Activated CD4-positive, alpha-beta T cell treated with anti-CD3 and anti-CD28 coated beads for 36 hours (primary cell): ENCODE results near the gene MST1. TPM values are rescaled to one million over a fixed set of nuclear protein-coding genes. Genes with fewer than 3 reads are reported as not detected.
A peak's percentile ranks its signal among the peaks of the same experiment; 100 is the strongest.
"Not testable (repeated sequence)": the region's sequence is repeated elsewhere in the genome, so short reads cannot be mapped to it uniquely, and the experiment has no call there.

ENCODE experiments used
- ATAC-seq: fragments of 200-7000 bp; cut with Tn5 transposase; one replicate; pipeline ENCODE4 v1.10.0; 2021; ENCODE audit warnings: mild to moderate bottlenecking, moderate library complexity
- CTCF ChIA-PET: fragments of 350-600 bp; sonication (Branson Sonifier 250); formaldehyde crosslinking; loops from one replicate; lab custom pipeline; 2021; ENCODE audit warnings: antibody characterized with exemption; lab: Charles Lee
- POLR2A ChIA-PET: fragments of 350-600 bp; sonication (Branson Sonifier 250); formaldehyde crosslinking; loops from one replicate; lab custom pipeline; 2021; ENCODE audit warnings: antibody characterized with exemption, inconsistent platforms; lab: Charles Lee
- DNase-seq: peaks from one replicate; pipeline ENCODE4 v3.0.0-alpha.2; 2020
- H3K27ac Mint-ChIP-seq: one replicate; pipeline ENCODE4 v1.8.0; 2021; ENCODE audit warnings: mixed read lengths
- H3K27me3 Mint-ChIP-seq: one replicate; pipeline ENCODE4 v1.8.0; 2021; ENCODE audit warnings: mixed read lengths
- H3K36me3 Mint-ChIP-seq: one replicate; pipeline ENCODE4 v1.8.0; 2021; ENCODE audit warnings: low read depth, mixed read lengths
- H3K4me1 Mint-ChIP-seq: one replicate; pipeline ENCODE4 v1.8.0; 2021; ENCODE audit warnings: mixed read lengths
- H3K4me3 Mint-ChIP-seq: one replicate; pipeline ENCODE4 v1.8.0; 2021; ENCODE audit warnings: mild to moderate bottlenecking, moderate library complexity, mixed read lengths
- H3K9me3 Mint-ChIP-seq: one replicate; pipeline ENCODE4 v1.8.0; 2021; ENCODE audit warnings: low read depth, mixed read lengths
- intact Hi-C, 2 experiments: fragments of 100-400 bp; cut with DNase I in 1 of 2; cut with micrococcal nuclease in 1 of 2; formaldehyde crosslinking; loops; one replicate each; pipeline versions ENCODE4 v1.14.2 to v1.15.1; 2022 to 2024; cut with DNase I, micrococcal nuclease
- total RNA-seq, 2 experiments: library from RNA; stranded (reverse); gene quantifications; one replicate each; pipeline ENCODE4 v1.2.3, GENCODE V29; 2021

The MST1 gene
- total RNA-seq, 2 experiments from 2014 or later, result 8.7 to 9.7 TPM

- POLR2A ChIA-PET, H3K27ac Mint-ChIP-seq, H3K27me3 Mint-ChIP-seq, DNase-seq, H3K4me3 Mint-ChIP-seq, H3K9me3 Mint-ChIP-seq, ATAC-seq, CTCF ChIA-PET: not testable (repeated sequence)
- Mint-ChIP-seq H3K4me1 (peaks cover 30% of the 10 kb centered on the region), H3K36me3 (peaks cover 12% of the 10 kb centered on the region)
- intact Hi-C loops, result loop anchor here in 1 of 2 experiments (5.0 kb wide), 1 partner anchor 670 kb away; the partner anchor contains the start of gene TMEM115
Observed at GRCh38 chr3:49687424-49687795, 1.9 kb downstream of the MST1 start.

GRCh38 chr3:49686769-49687423 lies 2.4 kb downstream of the MST1 start:
- H3K36me3 Mint-ChIP-seq, result peaks cover 12% of the 10 kb centered on the region
- H3K9me3 Mint-ChIP-seq, CTCF ChIA-PET, H3K27me3 Mint-ChIP-seq, POLR2A ChIA-PET, H3K27ac Mint-ChIP-seq: not testable (repeated sequence)
- H3K4me3 Mint-ChIP-seq, result peak overlapping the region; percentile 43
- intact Hi-C loops, result loop anchor here in 1 of 2 experiments (5.0 kb wide), 1 partner anchor 670 kb away; the partner anchor contains the start of gene TMEM115
- DNase-seq (peak; percentile 67), ATAC-seq (peak; percentile 39)
- H3K4me1 Mint-ChIP-seq, result peaks cover 30% of the 10 kb centered on the region

DNA sequence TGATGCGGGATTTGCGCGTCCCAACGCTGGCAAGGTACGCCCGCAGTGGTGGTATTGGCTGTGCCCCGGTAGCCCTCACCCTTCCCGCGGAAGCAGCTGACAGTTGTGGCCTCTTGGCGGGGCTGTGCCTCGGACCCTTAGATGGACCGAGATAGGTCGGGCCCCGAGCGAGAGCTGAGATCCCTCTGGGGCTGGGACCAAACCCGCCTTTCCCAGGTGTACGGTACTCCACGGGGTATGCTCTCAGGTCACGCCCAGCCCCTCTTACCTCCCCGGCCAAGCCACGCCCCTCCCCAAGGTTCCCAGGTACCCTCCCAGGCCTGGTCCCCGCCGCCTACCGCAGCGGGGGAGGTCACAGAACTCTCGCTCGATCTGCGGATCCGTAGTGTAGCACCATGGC lies 2.9 kb downstream of the MST1 start:
- H3K9me3 Mint-ChIP-seq, POLR2A ChIA-PET, H3K27ac Mint-ChIP-seq, CTCF ChIA-PET, H3K27me3 Mint-ChIP-seq: not testable (repeated sequence)
- intact Hi-C loops, result loop anchor here in 1 of 2 experiments (5.0 kb wide), 1 partner anchor 671 kb away; the partner anchor contains the start of gene TMEM115
- ATAC-seq (peak; percentile 5), DNase-seq (peak; percentile 49)
- Mint-ChIP-seq H3K4me3 (peak overlapping the region; percentile 43), H3K4me1 (peaks cover 27% of the 10 kb centered on the region), H3K36me3 (peaks cover 12% of the 10 kb centered on the region)

DNA sequence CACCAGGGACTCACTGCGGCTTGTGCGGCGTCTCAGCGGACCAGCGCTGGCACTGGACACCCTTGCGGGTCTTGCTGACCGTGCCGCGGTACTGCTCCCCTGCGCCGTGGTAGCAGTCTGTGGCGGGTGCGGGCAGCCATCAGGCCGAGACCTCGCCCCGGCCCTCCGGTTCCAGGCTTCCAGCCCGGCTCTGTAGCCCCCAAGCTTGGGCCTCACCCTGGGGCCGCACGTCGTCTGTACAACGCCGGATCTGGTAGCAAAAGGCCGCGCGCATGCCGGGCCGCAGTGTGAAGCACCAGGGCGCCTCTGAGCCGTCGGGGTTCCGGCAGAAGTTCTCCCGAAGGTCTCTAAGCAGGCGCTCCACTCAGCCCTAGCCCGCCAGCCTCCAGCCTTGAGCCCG lies 3.4 kb downstream of the MST1 start:
- H3K27ac Mint-ChIP-seq, CTCF ChIA-PET, H3K27me3 Mint-ChIP-seq, H3K4me3 Mint-ChIP-seq, POLR2A ChIA-PET, H3K9me3 Mint-ChIP-seq: not testable (repeated sequence)
- peaks cover 22% of the 10 kb centered on the region for H3K4me1 Mint-ChIP-seq
- intact Hi-C loops, result loop anchor here in 1 of 2 experiments (5.0 kb wide), 1 partner anchor 671 kb away; the partner anchor contains the start of gene TMEM115
- DNase-seq (peak; percentile 35), ATAC-seq (peak; percentile 4)
- peaks cover 12% of the 10 kb centered on the region for H3K36me3 Mint-ChIP-seq

DNA sequence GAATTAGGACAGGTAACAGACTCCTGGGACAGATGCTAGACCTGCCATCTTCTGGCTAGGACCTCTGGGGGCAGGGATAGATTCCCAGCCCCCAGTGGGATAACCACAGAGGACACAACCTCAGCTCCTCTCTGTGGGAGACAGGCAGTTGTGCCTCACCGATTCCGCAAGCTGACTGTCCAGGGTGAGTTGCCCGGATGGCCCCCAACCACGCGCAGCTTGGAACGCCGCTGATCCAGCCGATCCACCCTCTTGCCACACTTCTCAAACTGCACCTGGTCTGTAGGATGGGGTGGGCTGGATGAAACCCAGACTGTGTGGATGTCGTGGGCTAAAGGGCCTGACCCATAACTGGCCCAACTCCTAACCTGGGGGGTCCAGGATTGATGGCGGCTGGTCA lies 4.2 kb downstream of the MST1 start:
- DNase-seq, ATAC-seq, H3K4me3 Mint-ChIP-seq, CTCF ChIA-PET, H3K27me3 Mint-ChIP-seq, H3K9me3 Mint-ChIP-seq, POLR2A ChIA-PET, H3K27ac Mint-ChIP-seq: not testable (repeated sequence)
- intact Hi-C loops, result loop anchor here in 1 of 2 experiments (5.0 kb wide), 1 partner anchor 672 kb away; the partner anchor contains the start of gene TMEM115
- Mint-ChIP-seq H3K36me3 (peaks cover 14% of the 10 kb centered on the region), H3K4me1 (peaks cover 16% of the 10 kb centered on the region)

GRCh38 chr3:49684453-49684852 lies 4.8 kb downstream of the MST1 start:
- DNase-seq, POLR2A ChIA-PET, H3K4me3 Mint-ChIP-seq: not testable (repeated sequence)

DNA sequence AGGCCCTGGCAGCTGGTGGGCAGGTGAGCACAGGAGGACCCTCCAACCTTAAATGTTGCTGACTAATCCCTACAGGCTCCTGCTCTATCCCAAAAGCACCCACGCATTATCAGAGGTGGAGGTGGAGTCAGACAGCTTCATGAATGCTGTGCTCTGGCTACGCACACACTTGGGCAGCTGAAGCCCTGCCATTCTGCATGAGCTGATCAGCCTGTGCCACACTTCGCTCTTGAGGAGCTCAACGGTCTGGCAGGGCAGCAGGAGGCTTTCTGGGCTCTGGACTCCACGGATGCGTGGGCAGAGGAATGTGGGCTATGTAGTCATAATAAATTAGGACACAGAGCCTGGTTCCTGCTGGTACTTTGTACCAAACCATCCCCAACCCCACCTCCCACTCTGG lies 6.1 kb downstream of the MST1 start:
- ChIA-PET CTCF (no interaction called here), POLR2A (interaction anchor here (0.6 kb wide), 1 partner anchor 271 kb away, joined by 3 read pairs; the partner anchor contains the start of gene RHOA)
- peaks cover 20% of the 10 kb centered on the region for H3K36me3 Mint-ChIP-seq

More at GRCh38 chr3:49684453-49684852, 4.8 kb downstream of the MST1 start:
- H3K27me3 Mint-ChIP-seq, CTCF ChIA-PET, ATAC-seq, H3K9me3 Mint-ChIP-seq, H3K27ac Mint-ChIP-seq, intact Hi-C loops: not testable (repeated sequence)
- Mint-ChIP-seq H3K4me1 (peaks cover 12% of the 10 kb centered on the region), H3K36me3 (peaks cover 19% of the 10 kb centered on the region)

DNA sequence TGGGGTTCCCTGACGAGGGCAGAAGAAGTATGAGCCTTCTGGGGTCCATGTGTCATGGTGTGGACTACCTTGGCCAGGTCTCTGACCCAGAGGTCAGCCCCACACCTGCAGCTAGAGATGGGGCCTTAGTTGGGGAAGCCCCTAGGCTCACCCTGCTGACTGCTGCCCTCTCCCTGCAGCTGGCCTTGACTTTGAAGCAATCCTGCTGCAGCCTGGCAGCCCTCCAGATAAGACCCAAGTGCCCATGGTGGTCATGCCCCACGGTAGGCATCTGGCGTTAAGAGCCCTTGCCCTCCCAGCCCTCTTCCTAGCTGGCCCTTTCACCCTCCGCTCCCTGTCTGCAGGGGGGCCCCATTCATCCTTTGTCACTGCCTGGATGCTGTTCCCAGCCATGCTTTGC lies 7.7 kb downstream of the MST1 start:
- Mint-ChIP-seq H3K27ac (no peak overlapping the region), H3K9me3 (no peaks in the 10 kb centered on the region), H3K4me3 (no peak overlapping the region), H3K27me3 (no peaks in the 10 kb centered on the region), H3K4me1 (peaks cover 4% of the 10 kb centered on the region), H3K36me3 (peaks cover 25% of the 10 kb centered on the region)
- ATAC-seq, result no peak
- DNase-seq, result no peak
- intact Hi-C loops, result no loop called here
- ChIA-PET POLR2A (no interaction called here), CTCF (no interaction called here)

More for the DNA sequence above, 6.1 kb downstream of the MST1 start:
- no peaks in the 10 kb centered on the region for H3K27me3 Mint-ChIP-seq
- no peak for ATAC-seq
- no peak for DNase-seq
- H3K4me3 Mint-ChIP-seq, result no peak overlapping the region
- no peak overlapping the region for H3K27ac Mint-ChIP-seq
- no peaks in the 10 kb centered on the region for H3K9me3 Mint-ChIP-seq
- H3K4me1 Mint-ChIP-seq, result peaks cover 7% of the 10 kb centered on the region
- intact Hi-C loops, result no loop called here

GRCh38 chr3:49681232-49681522 lies 8.1 kb downstream of the MST1 start:
- H3K36me3 Mint-ChIP-seq, result peaks cover 27% of the 10 kb centered on the region
- no peaks in the 10 kb centered on the region for H3K9me3 Mint-ChIP-seq
- ChIA-PET CTCF (no interaction called here), POLR2A (interaction anchor here (0.6 kb wide), 1 partner anchor 121 kb away, joined by 3 read pairs; no protein-coding TSS in a partner anchor)
- H3K27me3 Mint-ChIP-seq, result no peaks in the 10 kb centered on the region
- H3K27ac Mint-ChIP-seq, result no peak overlapping the region
- ATAC-seq, result no peak
- H3K4me3 Mint-ChIP-seq, result no peak overlapping the region
- intact Hi-C loops, result no loop called here
- no peak for DNase-seq
- peaks cover 4% of the 10 kb centered on the region for H3K4me1 Mint-ChIP-seq

DNA sequence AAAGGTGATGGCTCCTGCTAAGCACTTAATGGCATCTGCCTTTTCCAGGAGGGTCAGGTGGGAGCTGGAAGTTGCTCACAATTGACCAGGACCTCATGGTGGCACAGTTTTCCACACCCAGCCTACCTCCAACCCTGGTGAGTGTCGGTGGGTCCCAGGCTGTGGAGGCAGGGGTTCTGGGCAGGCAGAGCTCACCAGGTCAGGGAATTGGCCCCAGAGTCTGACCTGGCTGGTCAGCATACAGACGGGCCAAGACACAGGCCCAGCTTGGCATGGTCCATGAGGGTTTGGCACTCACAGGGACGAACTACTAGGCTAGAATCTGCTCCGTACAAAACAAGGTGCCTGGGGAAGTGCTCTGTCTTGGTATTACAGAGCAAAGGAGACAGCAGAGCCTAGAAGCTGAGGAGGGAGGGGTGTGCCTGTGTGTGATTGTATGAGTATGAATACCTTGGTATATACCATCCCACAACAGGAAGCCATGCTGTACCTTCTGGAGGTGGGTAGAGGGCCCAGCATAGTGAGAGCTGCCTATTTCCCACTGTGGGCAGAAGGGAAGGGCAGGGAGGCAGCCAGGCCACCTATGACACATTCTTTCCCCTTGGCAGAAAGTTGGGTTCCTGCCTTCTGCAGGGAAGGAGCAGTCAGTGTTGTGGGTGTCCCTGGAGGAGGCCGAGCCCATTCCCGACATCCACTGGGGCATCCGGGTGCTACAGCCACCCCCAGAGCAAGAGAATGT lies 8.6 kb downstream of the MST1 start:
- Mint-ChIP-seq H3K27ac (no peak overlapping the region), H3K27me3 (no peaks in the 10 kb centered on the region), H3K9me3 (no peaks in the 10 kb centered on the region), H3K4me1 (peaks cover 8% of the 10 kb centered on the region), H3K4me3 (no peak overlapping the region), H3K36me3 (peaks cover 31% of the 10 kb centered on the region)
- intact Hi-C loops, result no loop called here
- DNase-seq (no peak), ATAC-seq (no peak)
- ChIA-PET POLR2A (interaction anchor here (0.6 kb wide), 1 partner anchor 121 kb away, joined by 3 read pairs; no protein-coding TSS in a partner anchor), CTCF (no interaction called here)

DNA sequence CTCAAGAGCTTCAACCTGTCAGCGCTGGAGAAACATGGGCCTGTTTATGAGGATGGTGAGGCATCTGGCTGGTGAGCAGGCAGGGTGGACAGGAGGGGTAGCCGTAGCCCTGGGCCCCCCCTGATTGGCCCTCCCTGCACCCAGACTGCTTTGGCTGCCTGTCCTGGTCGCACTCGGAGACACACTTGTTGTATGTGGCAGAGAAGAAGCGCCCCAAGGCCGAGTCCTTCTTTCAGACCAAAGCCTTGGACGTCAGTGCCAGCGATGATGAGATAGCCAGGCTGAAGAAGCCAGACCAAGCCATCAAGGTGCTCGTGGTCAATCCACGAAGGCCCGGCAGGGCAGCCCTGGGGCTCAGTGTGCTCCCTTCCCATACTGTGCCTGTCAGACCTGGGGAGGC lies 13.4 kb downstream of the MST1 start:
- DNase-seq (no peak), ATAC-seq (no peak)
- H3K9me3 Mint-ChIP-seq, result no peaks in the 10 kb centered on the region
- H3K27me3 Mint-ChIP-seq, result no peaks in the 10 kb centered on the region
- H3K4me3 Mint-ChIP-seq, result peak overlapping the region; percentile 88
- intact Hi-C loops, result loop anchor here (2.0 kb wide), 2 partner anchors 13 to 777 kb away; partner anchors contain the start of genes MST1 (in 1 of the 2), RNF123 (in 1 of the 2) and SLC25A20 (in 1 of the 2)
- peaks cover 21% of the 10 kb centered on the region for H3K36me3 Mint-ChIP-seq
- H3K4me1 Mint-ChIP-seq, result peaks cover 29% of the 10 kb centered on the region
- no peak overlapping the region for H3K27ac Mint-ChIP-seq
- CTCF ChIA-PET, result interaction anchor here (0.5 to 0.7 kb wide), 2 partner anchors 154 to 1128 kb away, joined by 3 read pairs; no protein-coding TSS in a partner anchor
- POLR2A ChIA-PET, result no interaction called here
